Fibroblast of lung (primary cell): Measurements from ENCODE around the gene CAPN10. TPM values are rescaled to one million over a fixed set of nuclear protein-coding genes. Genes with fewer than 3 reads are reported as not detected.

ENCODE experiments used
- DNase-seq, 2 donors: peaks; one replicate each; pipeline versions ENCODE4 v3.0.0 to v3.0.0-alpha.2; 2010; ENCODE audit warnings: low read depth in 2 of 2
- H2AFZ ChIP-seq: 2 replicates; pipeline ENCODE4 v1.5.1; 2012; ENCODE audit warnings: low read length, control low read depth, inconsistent platforms
- H3K27ac ChIP-seq: 2 replicates; pipeline ENCODE4 v1.5.1; 2011; ENCODE audit warnings: low read length, control low read depth; ENCODE audit not compliant: insufficient read depth
- H3K27me3 ChIP-seq: 2 replicates; pipeline ENCODE4 v1.5.1; 2011; ENCODE audit warnings: mild to moderate bottlenecking, low read length; ENCODE audit not compliant: control insufficient read depth, insufficient read depth
- H3K36me3 ChIP-seq: 2 replicates; pipeline ENCODE4 v1.5.1; 2011; ENCODE audit warnings: low read length; ENCODE audit not compliant: control insufficient read depth, insufficient read depth
- H3K4me1 ChIP-seq: 2 replicates; pipeline ENCODE4 v1.5.1; 2011; ENCODE audit warnings: low read length; ENCODE audit not compliant: control insufficient read depth, insufficient read depth; ENCODE audit errors: extremely low read depth
- H3K4me2 ChIP-seq: 2 replicates; pipeline ENCODE4 v1.5.1; 2011; ENCODE audit warnings: low read length, control low read depth; ENCODE audit not compliant: insufficient read depth; ENCODE audit errors: extremely low read depth
- H3K4me3 ChIP-seq, 4 experiments: fragments of 200-600 bp in 1 of 4; sonication (generic) in 1 of 4; replicated peaks in 1 of 4; 2 replicates each; pipeline ENCODE4 v1.5.1; 2011 to 2016; ENCODE audit warnings: low read length in 4 of 4, low read depth in 3 of 4, mild to moderate bottlenecking in 3 of 4, control low read depth in 2 of 4, inconsistent platforms in 1 of 4, mixed read lengths in 1 of 4; ENCODE audit not compliant: insufficient read depth in 1 of 4; ENCODE audit errors: control extremely low read depth in 1 of 4
- H3K79me2 ChIP-seq: 2 replicates; pipeline ENCODE4 v1.5.1; 2012; ENCODE audit warnings: mild to moderate bottlenecking, low read length, inconsistent platforms; ENCODE audit not compliant: control insufficient read depth, insufficient read depth
- H3K9ac ChIP-seq: 2 replicates; pipeline ENCODE4 v1.5.1; 2011; ENCODE audit warnings: mild to moderate bottlenecking, low read length, control low read depth; ENCODE audit not compliant: insufficient read depth
- H3K9me3 ChIP-seq: 2 replicates; pipeline ENCODE4 v1.5.1; 2012; ENCODE audit warnings: low read depth, low read length; ENCODE audit not compliant: control insufficient read depth, insufficient read depth
- H4K20me1 ChIP-seq: 2 replicates; pipeline ENCODE4 v1.5.1; 2011; ENCODE audit warnings: low read length; ENCODE audit not compliant: control insufficient read depth, insufficient read depth; ENCODE audit errors: extremely low read depth
- CTCF ChIP-seq, 2 donors: IDR thresholded peaks in 1 of 2; conservative IDR thresholded peaks in 1 of 2; 1 replicate in 1 of 2; 2 replicates in 1 of 2; pipeline ENCODE4 v1.5.1; 2011 to 2012; ENCODE audit warnings: low read length in 2 of 2, control low read depth in 1 of 2, inconsistent platforms in 1 of 2, low read depth in 1 of 2, mild to moderate bottlenecking in 1 of 2
- EZH2 ChIP-seq: IDR thresholded peaks from 2 replicates; pipeline ENCODE4 v1.5.1; 2012; ENCODE audit warnings: low read length, control low read depth, mild to moderate bottlenecking; ENCODE audit errors: missing control alignments
- polyA plus RNA-seq, 2 donors: library from polyadenylated mRNA; depleted of rRNA in 1 of 2; stranded (reverse) in 1 of 2; unstranded in 1 of 2; fragments of >200 nt; gene quantifications; 2 replicates each; pipeline ENCODE4 v1.2.1, GENCODE V29; 2011 to 2012; ENCODE audit warnings: missing spikeins in 1 of 2
- total RNA-seq: library from RNA; depleted of rRNA; stranded (reverse); fragments of >200 nt; gene quantifications from 2 replicates; pipeline ENCODE4 v1.2.1, GENCODE V29; 2014

The CAPN10 gene
- total and polyA plus RNA-seq, 2 donors (not counting 1 experiment from before 2014, with no cell fraction given) = 3.6 to 23.0 TPM

GRCh38 chr2:240539906-240540305 lies 46.6 kb upstream of the CAPN10 start:
- Histone ChIP-seq H2AFZ (no peak overlapping the region), H4K20me1 (no peaks in the 10 kb centered on the region), H3K4me1 (no peaks in the 10 kb centered on the region), H3K79me2 (no peaks in the 10 kb centered on the region), H3K4me2 (no peak overlapping the region), H3K27me3 (no peaks in the 10 kb centered on the region), H3K9ac (no peak overlapping the region), H3K4me3 (no peak overlapping the region), H3K9me3 (no peaks in the 10 kb centered on the region), H3K27ac (no peak overlapping the region), H3K36me3 (no peaks in the 10 kb centered on the region)
- DNase-seq = no peak
- TF ChIP-seq CTCF (conservative IDR thresholded peaks at IDR 0.05 in 1 of 2, IDR thresholded peaks at IDR 0.05 in 1 of 2; ENCODE audit: low read depth in 1 of 2, low read length in 2 of 2) = no peak
- TF ChIP-seq EZH2 = no peak

- Histone ChIP-seq H3K4me1 (no peaks in the 10 kb centered on the region), H3K79me2 (no peaks in the 10 kb centered on the region), H3K9ac (no peak overlapping the region), H4K20me1 (no peaks in the 10 kb centered on the region), H3K27ac (no peak overlapping the region), H3K9me3 (no peaks in the 10 kb centered on the region), H2AFZ (no peak overlapping the region), H3K36me3 (no peaks in the 10 kb centered on the region), H3K27me3 (no peaks in the 10 kb centered on the region), H3K4me2 (no peak overlapping the region), H3K4me3 (no peak overlapping the region)
- no peak for TF ChIP-seq CTCF (conservative IDR thresholded peaks at IDR 0.05 in 1 of 2, IDR thresholded peaks at IDR 0.05 in 1 of 2; ENCODE audit: low read depth in 1 of 2, low read length in 2 of 2)
- no peak for TF ChIP-seq EZH2
- no peak for DNase-seq
Measured at GRCh38 chr2:240551288-240551687, 35.2 kb upstream of the CAPN10 start.

- Histone ChIP-seq H3K9me3 (no peaks in the 10 kb centered on the region), H3K27me3 (no peaks in the 10 kb centered on the region), H3K4me3 (no peak overlapping the region), H3K79me2 (no peaks in the 10 kb centered on the region), H3K4me1 (no peaks in the 10 kb centered on the region), H4K20me1 (no peaks in the 10 kb centered on the region), H3K36me3 (no peaks in the 10 kb centered on the region), H3K9ac (no peak overlapping the region), H3K27ac (no peak overlapping the region), H3K4me2 (no peak overlapping the region), H2AFZ (no peak overlapping the region)
- no peak for DNase-seq
- no peak for TF ChIP-seq CTCF (conservative IDR thresholded peaks at IDR 0.05 in 1 of 2, IDR thresholded peaks at IDR 0.05 in 1 of 2; ENCODE audit: low read depth in 1 of 2, low read length in 2 of 2)
- TF ChIP-seq EZH2 = no peak
Measured at GRCh38 chr2:240551811-240552210, 34.7 kb upstream of the CAPN10 start.
